EL (cell line): ENCODE data around the gene PCCB.
"Not testable (repeated sequence)": the region's sequence is repeated elsewhere in the genome, so short reads cannot be mapped to it uniquely, and the experiment has no call there.

Source experiments
- DNase-seq: peaks from one replicate; pipeline ENCODE4 v3.0.0-alpha.2; 2016

The PCCB gene

DNA sequence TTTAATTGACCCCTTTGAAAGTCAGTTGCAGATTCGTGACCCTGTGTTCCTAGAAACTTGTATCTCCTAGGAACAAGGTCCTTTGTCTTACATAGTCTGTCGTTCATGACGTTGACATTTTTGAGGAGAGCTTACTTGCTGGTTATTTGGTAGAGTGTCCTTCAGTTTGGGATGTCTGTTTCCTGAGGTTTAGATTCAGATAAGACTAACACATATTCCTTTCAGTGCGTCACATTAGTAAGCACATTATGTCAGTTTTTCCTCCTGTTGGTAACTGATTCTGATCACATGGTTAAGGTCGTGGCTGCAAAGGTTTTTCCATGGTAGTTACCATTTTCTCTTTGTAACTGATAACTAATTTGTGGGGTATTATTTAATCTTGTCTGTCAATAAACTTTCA, 80.8 kb downstream of the PCCB start:
- no peak for DNase-seq

DNA sequence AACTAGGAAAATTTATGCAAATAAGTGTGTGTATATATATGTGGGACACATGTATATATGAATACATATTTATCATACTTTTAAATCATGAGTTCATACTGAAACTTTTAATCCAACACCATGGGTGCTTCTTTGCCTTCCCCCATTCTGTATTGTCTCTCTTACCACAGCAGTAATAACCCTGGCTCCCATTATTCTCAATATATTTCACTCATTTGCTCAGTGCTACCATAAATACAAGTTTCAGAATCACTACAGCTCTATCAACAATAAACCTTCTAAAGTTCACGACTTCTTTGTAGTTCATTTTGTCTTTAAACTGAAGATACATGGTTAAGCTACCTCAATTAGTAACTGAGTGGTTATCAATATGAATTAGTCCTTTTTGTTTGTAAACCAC, 82.2 kb downstream of the PCCB start:
- DNase-seq = no peak

DNA sequence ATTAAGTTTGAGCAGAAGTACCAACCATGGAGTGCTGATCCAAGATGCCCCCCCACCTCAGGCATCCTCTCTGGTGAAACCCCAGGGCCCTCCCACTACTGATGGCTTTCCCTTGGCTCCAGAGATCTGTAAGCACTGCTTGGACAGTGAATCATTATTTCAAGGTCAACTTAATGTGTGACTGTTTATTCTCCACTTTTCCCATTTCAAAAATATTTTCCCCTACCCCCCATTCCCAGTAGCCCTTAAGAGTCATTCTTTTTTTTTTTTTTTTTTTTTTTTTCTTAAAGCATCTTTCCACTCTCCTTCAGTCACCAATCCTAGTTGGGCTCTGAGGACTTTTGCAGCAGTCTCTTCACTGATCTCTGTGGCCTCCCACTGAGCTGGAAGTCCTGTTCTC, 82.6 kb downstream of the PCCB start:
- peak; percentile 80 for DNase-seq

DNA sequence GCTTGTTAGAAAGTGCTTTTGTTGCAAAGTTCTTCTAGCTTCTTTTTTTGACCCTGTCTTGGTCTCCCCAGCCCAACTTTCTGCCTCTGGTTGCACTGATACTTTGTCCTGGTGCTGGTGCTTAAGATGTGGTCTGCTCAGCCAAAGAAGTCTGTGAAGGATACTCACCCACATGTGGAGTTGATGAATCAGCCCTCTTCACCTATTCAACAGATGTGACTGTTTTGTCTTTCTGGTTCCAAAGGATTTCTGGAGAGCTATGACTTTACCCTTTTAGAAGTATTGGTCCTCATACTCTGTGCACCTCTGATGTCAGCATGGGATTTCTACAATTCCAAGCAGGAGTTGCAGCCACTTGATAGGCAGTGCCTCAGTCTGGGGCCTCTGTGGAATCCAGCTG, 84.1 kb downstream of the PCCB start:
- DNase-seq = no peak

DNA sequence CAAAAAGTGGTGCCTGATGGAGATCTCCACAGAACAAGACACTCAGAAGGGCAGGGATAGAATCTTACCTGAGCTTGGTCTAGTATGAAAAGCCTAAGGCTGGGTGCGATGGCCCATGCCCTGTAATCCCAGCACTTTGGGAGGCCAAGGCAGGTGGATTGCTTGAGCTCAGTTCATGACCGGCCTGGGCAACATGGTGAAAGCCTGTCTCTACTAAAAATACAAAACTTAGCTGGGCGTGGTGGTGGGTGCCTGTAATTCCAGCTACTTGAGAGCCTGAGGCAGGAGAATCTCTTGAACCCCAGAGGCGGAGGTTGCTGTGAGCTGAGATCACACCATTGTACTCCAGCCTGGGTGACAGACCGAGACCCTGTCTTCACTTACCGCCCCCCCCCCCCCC, 84.6 kb downstream of the PCCB start:
- not testable (repeated sequence) for DNase-seq

- peak; percentile 74 for DNase-seq
Observed at GRCh38 chr3:136336329-136337100, 86.4 kb downstream of the PCCB start.

GRCh38 chr3:136343446-136343845, 93.3 kb downstream of the PCCB start:
- no peak for DNase-seq

DNA sequence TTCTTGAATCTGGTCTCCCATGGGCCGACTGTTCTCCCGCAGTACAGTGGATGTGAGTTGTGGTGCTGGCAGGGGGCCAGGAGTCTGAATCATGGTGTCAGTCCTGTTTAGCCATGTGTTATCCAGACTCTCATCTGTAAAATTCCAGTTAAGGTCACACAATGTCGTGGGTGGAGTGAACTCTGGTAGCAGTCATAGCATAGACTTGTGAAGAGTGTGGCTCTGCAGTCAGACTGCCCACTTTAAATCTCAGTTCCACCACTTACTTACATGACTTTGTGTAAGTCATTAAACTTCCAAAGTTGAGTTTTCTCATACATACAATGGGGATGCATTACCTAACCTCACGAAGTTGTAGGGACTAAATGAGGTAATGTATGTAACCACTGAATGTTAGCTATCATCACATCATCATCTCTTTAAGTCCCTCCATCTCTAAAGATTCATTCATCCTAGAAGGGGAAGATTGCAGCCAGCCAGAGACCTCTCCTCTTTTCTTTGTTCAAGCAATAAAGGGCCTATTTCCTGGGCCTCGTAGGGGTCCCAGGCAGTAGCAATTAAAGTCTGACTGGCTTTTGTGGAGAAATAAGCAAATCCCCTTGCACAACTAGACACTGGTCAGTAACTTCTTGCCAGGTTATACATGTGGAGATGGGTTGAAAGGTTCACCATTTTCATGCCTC, 93.9 kb downstream of the PCCB start:
- peak; percentile 98 for DNase-seq

DNA sequence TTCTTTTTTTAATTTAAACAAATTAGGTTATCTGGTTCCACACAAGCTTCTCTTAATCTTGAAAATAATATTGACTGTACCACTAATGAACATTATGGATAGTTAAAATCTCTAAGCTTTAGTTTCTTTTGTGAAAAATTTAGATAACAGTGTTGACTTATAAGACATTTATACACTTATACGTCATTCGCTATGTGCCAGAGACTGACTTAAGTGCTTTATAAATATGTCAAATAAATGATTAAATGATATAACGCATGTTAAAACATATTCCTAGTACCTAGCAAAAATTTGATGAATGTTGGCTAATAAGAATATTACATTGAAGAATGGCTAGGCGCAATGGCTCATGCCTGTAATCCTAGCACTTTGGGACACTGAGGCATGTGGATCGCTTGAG, 96.3 kb downstream of the PCCB start:
- no peak for DNase-seq

DNA sequence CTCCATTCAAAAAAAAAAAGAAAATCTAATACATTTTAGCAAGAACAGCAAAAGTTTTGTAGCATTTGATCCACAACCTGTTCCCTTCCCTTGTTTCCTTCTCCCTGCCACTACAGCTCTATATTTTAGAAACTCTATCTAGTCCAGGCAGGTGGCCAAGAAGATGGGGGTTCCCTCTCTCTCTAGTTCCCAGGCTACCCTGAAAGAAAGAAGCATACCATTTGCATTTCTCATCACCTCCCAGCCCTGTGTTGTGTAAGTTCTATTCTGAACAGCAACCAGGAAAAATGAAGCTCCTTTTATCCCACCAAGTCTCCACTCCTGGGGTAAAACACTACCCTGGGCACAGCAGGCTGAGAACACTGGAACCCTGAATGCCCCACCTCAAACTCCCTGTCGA, 100.0 kb downstream of the PCCB start:
- DNase-seq = peak; percentile 96

DNA sequence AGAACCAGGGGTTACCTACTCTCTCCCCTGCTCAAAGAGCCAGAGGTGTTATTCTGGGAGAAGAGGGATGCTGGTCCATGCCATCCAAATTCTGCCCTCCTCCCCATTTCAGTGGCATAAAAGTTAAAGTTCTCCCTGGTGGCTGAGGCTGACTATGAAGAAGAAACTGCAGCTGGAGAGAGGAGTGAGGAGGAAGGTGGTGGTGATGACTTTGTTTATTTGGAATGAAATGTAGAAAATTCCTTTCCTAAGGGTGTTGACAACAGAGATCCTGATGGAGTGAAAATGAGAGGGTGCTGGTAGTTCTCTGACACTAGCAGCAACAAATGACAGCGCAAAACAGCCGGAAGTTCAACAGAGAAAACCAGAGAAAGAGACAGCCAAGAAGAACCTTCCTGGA, 100.4 kb downstream of the PCCB start:
- DNase-seq = peak; percentile 81

DNA sequence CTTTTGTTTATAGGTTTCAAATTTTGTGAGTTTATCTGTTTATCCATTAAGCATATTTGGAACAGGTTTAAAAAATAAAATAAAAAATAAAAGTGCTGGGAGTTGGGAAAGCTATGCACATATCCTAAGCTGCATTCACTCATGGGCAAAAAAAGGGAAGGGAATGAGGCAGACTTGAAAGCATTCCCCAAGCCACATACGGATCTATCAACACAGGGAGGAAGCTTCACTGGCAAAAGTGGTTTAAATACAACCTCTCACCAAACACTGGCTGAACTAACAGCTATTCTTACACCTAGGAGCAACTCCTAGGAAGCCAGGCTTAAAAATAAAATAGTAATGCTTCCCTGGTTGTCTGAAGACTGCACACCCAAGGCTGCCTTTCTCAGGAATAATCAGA, 101.2 kb downstream of the PCCB start:
- peak; percentile 22 for DNase-seq

GRCh38 chr3:136351905-136352304, 101.8 kb downstream of the PCCB start:
- no peak for DNase-seq

- DNase-seq = no peak
Observed at GRCh38 chr3:136353461-136353860, 103.3 kb downstream of the PCCB start.

GRCh38 chr3:136366289-136366688, 116.1 kb downstream of the PCCB start:
- DNase-seq = no peak

DNA sequence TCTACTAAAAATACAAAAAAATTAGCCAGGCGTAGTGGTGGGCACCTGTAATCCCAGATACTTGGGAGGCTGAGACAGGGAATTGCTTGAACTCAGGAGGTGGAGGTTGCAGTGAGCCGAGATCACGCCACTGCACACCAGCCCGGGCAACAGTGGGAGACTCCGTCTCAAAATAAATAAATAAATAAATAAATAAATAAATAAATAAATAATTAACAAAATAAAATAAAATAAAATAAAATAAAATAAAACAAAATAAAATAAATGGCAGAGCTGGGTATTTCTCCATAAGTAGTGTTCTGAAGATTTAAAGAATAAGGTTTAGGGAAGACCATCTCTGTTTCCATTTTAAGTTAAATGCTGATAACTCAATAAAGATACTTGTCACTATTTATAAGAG, 125.7 kb downstream of the PCCB start:
- not testable (repeated sequence) for DNase-seq

- DNase-seq = no peak
Observed at GRCh38 chr3:136377508-136377907, 127.4 kb downstream of the PCCB start.

GRCh38 chr3:136378011-136378410, 127.9 kb downstream of the PCCB start:
- DNase-seq = no peak
